Cardiac atrium fibroblast (primary cell): Measurements from ENCODE around the gene CALML5. TPM values are rescaled to one million over a fixed set of nuclear protein-coding genes. Genes with fewer than 3 reads are reported as not detected.

Experiments used
- total RNA-seq: library from RNA; depleted of rRNA; stranded (reverse); fragments of >200 nt; gene quantifications from 2 replicates; pipeline ENCODE4 v1.2.3, GENCODE V29; 2015

The CALML5 gene
- not detected in 2 replicates for total RNA-seq

DNA sequence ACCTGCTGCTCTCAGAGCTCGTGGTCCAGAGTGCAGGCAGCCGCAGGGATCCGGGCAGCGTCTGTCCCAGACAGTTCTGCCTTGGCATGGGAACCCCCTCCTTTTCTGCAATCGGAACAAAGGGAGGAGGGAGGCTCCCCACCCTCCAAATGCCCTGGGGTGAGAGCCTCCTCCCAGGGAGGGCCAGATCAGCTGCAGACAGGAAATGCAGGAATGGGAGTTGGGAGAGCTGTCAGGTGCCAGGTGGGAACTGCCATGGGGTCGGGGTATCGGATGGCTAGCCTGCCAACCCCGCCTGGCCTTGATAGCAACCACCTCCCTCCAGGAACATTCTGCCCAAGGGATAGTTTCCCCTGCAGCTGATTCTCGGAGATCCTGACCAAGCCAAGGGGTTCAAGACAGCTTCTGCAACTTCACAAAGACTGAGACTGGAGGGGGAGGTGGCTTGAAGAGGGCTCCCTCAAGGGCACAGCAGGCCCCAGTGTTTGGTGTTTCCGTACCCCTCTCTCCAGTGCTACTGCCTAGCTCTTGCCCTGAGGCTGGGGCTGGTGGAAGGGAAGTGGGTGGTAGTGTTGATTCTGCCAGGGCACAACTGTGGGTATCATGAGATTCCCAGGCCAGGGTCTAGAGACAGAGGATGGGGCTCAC lies at the start of gene CALML5:
TSS of gene CALML5 (minus strand) at position 78 of the 648 bp plus-strand sequence. CDS start 132 bp downstream, outside the sequence.

GRCh38 chr10:5524641-5525560 lies 25.5 kb upstream of the CALML5 start, which contains the start of gene CALML3:
Gene CALML3, plus strand, starts transcription at chr10:5524961. Its CDS starts 125 bp downstream, at chr10:5525086.

Other genes with a start within 250 kb of the CALML5 start
- gene UCN3, start 134.6 kb downstream of the CALML5 start, total RNA-seq: not detected in 2 replicates
- not detected in 2 replicates for gene TUBAL3, start 94.7 kb downstream of the CALML5 start, total RNA-seq
- 7.8 and 10.7 TPM in 2 replicates for gene NET1, start 87.0 kb downstream of the CALML5 start, total RNA-seq
- not detected in 2 replicates for gene CALML3, start 25.4 kb upstream of the CALML5 start, total RNA-seq
- 9.4 and 11.9 TPM in 2 replicates for gene ASB13, start 167.0 kb upstream of the CALML5 start, total RNA-seq
- 32.9 and 50.2 TPM in 2 replicates for gene TASOR2, start 185.3 kb upstream of the CALML5 start, total RNA-seq